RWPE2 (cell line): ENCODE results near the gene PGK1.

Experiments used
- ATAC-seq: fragments of 200-7000 bp; cut with Tn5 transposase; 3 replicates; pipeline ENCODE4 v1.9.1; 2021; ENCODE audit warnings: low read depth
- DNase-seq: peaks from one replicate; pipeline ENCODE4 v3.0.0-alpha.2; 2020; ENCODE audit warnings: low spot score
- H3K27ac ChIP-seq: fragments of 450-650 bp; 2 replicates; pipeline ENCODE4 v1.5.1; 2017; ENCODE audit warnings: mild to moderate bottlenecking; ENCODE audit not compliant: poor library complexity, severe bottlenecking
- H3K27me3 ChIP-seq: fragments of 250-450 bp; sonication (Bioruptor Pico); 2 replicates; pipeline ENCODE4 v1.5.1; 2021; ENCODE audit warnings: mild to moderate bottlenecking, moderate library complexity; ENCODE audit not compliant: insufficient read depth, poor library complexity, severe bottlenecking
- H3K36me3 ChIP-seq: fragments of 250-450 bp; sonication (Bioruptor Pico); 2 replicates; pipeline ENCODE4 v1.5.1; 2020; ENCODE audit warnings: low read depth, mild to moderate bottlenecking, moderate library complexity
- H3K4me1 ChIP-seq: fragments of 250-450 bp; sonication (Bioruptor Pico); 2 replicates; pipeline ENCODE4 v1.5.1; 2021; ENCODE audit warnings: mild to moderate bottlenecking, moderate library complexity; ENCODE audit not compliant: insufficient read depth, poor library complexity, severe bottlenecking
- H3K4me3 ChIP-seq: fragments of 250-450 bp; sonication (Bioruptor Pico); 2 replicates; pipeline ENCODE4 v1.5.1; 2021; ENCODE audit warnings: mild to moderate bottlenecking, moderate library complexity; ENCODE audit not compliant: severe bottlenecking
- H3K9me3 ChIP-seq: fragments of 250-450 bp; sonication (Bioruptor Pico); 2 replicates; pipeline ENCODE4 v1.5.1; 2021; ENCODE audit warnings: mild to moderate bottlenecking, moderate library complexity; ENCODE audit not compliant: severe bottlenecking
- TF ChIP-seq, protein P1 (sequence below): fragments of 450-650 bp; IDR thresholded peaks from one replicate; pipeline ENCODE4 v1.5.1; 2017; ENCODE audit warnings: mild to moderate bottlenecking, moderate library complexity; ENCODE audit not compliant: poor library complexity, severe bottlenecking

Gene PGK1

GRCh38 chrX:78105944-78106650 is 2.0 kb downstream of the PGK1 start:
- Histone ChIP-seq H3K9me3 (no peaks in the 10 kb centered on the region), H3K27me3 (no peaks in the 10 kb centered on the region), H3K27ac (peak overlapping the region; percentile 85), H3K4me3 (peak overlapping the region; percentile 82), H3K36me3 (peaks cover 56% of the 10 kb centered on the region), H3K4me1 (peaks cover 5% of the 10 kb centered on the region)
- DNase-seq (no peak), ATAC-seq (no peak)
- TF ChIP-seq, protein P1, sequence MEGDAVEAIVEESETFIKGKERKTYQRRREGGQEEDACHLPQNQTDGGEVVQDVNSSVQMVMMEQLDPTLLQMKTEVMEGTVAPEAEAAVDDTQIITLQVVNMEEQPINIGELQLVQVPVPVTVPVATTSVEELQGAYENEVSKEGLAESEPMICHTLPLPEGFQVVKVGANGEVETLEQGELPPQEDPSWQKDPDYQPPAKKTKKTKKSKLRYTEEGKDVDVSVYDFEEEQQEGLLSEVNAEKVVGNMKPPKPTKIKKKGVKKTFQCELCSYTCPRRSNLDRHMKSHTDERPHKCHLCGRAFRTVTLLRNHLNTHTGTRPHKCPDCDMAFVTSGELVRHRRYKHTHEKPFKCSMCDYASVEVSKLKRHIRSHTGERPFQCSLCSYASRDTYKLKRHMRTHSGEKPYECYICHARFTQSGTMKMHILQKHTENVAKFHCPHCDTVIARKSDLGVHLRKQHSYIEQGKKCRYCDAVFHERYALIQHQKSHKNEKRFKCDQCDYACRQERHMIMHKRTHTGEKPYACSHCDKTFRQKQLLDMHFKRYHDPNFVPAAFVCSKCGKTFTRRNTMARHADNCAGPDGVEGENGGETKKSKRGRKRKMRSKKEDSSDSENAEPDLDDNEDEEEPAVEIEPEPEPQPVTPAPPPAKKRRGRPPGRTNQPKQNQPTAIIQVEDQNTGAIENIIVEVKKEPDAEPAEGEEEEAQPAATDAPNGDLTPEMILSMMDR, result no peak

- Histone ChIP-seq H3K36me3 (peaks cover 62% of the 10 kb centered on the region), H3K4me3 (peak overlapping the region; percentile 82), H3K4me1 (peaks cover 5% of the 10 kb centered on the region), H3K27ac (no peak overlapping the region), H3K9me3 (no peaks in the 10 kb centered on the region), H3K27me3 (no peaks in the 10 kb centered on the region)
- DNase-seq (no peak), ATAC-seq (no peak)
- TF ChIP-seq, protein P1, result no peak
Observed at GRCh38 chrX:78106651-78106986, 2.6 kb downstream of the PGK1 start.

- Histone ChIP-seq H3K4me3 (no peak overlapping the region), H3K4me1 (no peaks in the 10 kb centered on the region)
- DNase-seq, result no peak
Observed at GRCh38 chrX:78109458-78109857, 5.4 kb downstream of the PGK1 start.

DNA sequence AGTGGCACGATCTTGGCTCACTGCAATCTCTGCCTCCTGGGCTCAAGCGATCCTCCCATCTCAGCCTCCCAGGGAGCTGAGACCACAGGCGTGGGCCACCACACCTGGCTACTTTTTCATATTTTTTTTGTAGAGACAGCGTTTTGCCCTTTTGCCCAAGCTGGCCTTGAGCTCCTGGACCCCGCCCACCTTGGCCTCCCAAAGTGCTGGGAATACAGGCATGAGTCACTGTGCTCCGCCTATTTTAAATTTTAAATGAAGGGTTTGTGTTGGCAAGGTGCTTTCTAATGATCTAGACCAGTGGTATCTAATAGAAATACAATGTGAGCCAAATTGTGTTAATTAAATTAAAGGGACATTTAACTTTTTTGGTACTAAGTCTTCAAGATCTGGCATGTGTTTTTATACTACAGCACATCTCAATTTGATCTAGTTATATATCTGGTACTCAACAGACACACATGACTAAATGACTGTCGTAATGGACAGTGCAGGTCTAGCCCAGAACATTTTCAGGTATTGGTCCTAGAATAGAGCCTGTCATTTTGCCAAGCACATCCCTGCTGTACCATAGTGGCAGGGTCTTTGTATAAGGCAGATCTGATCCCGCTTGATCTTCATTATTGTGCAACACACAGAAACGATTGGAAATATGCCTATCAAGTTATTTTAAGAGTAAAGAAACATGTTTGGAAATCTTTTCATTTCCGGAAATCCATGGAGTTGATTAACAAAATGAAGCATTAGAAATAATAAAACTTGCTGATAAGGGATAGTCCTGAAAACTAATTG is 7.3 kb downstream of the PGK1 start:
- H3K4me1 ChIP-seq, result no peaks in the 10 kb centered on the region
- ATAC-seq (peak; percentile 42; the same call in 2 of the 3 replicates), DNase-seq (no peak)
- H3K9me3 ChIP-seq, result no peaks in the 10 kb centered on the region
- peaks cover 90% of the 10 kb centered on the region for H3K36me3 ChIP-seq
- H3K27ac ChIP-seq, result no peak overlapping the region
- H3K27me3 ChIP-seq, result no peaks in the 10 kb centered on the region
- no peak overlapping the region for H3K4me3 ChIP-seq
- TF ChIP-seq, protein P1, result no peak

More at GRCh38 chrX:78109458-78109857, 5.4 kb downstream of the PGK1 start:
- no peaks in the 10 kb centered on the region for H3K9me3 ChIP-seq
- TF ChIP-seq, protein P1, result no peak
- no peak overlapping the region for H3K27ac ChIP-seq
- no peaks in the 10 kb centered on the region for H3K27me3 ChIP-seq
- ATAC-seq, result no peak
- peaks cover 90% of the 10 kb centered on the region for H3K36me3 ChIP-seq
